Transverse colon (tissue), 4 donors: ENCODE results near the gene RPL11. TPM values are rescaled to one million over a fixed set of nuclear protein-coding genes. Genes with fewer than 3 reads are reported as not detected.

Experiments used
- DNase-seq: peaks from one replicate; pipeline ENCODE4 v3.0.0-alpha.2; 2019
- H3K27ac ChIP-seq, 4 donors: fragments of 200-600 bp; sonication (generic); 2 replicates each; pipeline ENCODE4 v1.5.1; 2016 to 2018; ENCODE audit warnings: inconsistent platforms in 4 of 4
- H3K27me3 ChIP-seq: fragments of 200-600 bp; sonication (generic); 2 replicates; pipeline ENCODE4 v1.5.1; 2017; ENCODE audit warnings: inconsistent platforms
- H3K36me3 ChIP-seq, 4 donors: fragments of 200-600 bp; sonication (generic); 2 replicates each; pipeline ENCODE4 v1.5.1; 2017 to 2019; ENCODE audit warnings: inconsistent platforms in 4 of 4
- H3K4me1 ChIP-seq, 4 donors: fragments of 200-600 bp; sonication (generic); 2 replicates each; pipeline ENCODE4 v1.5.1; 2017 to 2020; ENCODE audit warnings: inconsistent platforms in 4 of 4
- H3K4me3 ChIP-seq, 4 donors: fragments of 200-600 bp; sonication (generic); 1 replicate in 1 of 4; 2 replicates in 3 of 4; pipeline versions ENCODE4 v1.5.1 to v1.6.1; 2017 to 2019; ENCODE audit warnings: inconsistent platforms in 4 of 4
- H3K9me3 ChIP-seq, 2 donors: fragments of 200-600 bp; sonication (generic); 2 replicates each; pipeline ENCODE4 v1.5.1; 2017 to 2019; ENCODE audit warnings: inconsistent platforms in 2 of 2
- EP300 ChIP-seq: sonication (generic); formaldehyde crosslinking; IDR thresholded peaks from one replicate; pipeline ENCODE4 v1.6.1; 2017; ENCODE audit warnings: antibody characterized with exemption, low read depth
- POLR2A ChIP-seq: fragments of 450-650 bp; IDR thresholded peaks from one replicate; pipeline ENCODE4 v1.6.1; 2016; ENCODE audit warnings: antibody characterized with exemption, mild to moderate bottlenecking, moderate library complexity
- POLR2AphosphoS5 ChIP-seq, 3 donors: sonication (generic); formaldehyde crosslinking; IDR thresholded peaks; one replicate each; pipeline ENCODE4 v1.6.1; 2016; ENCODE audit warnings: antibody characterized with exemption in 3 of 3
- WGBS, 2 donors: methylation state at CpG; one replicate each; pipeline ENCODE4 v1.1.5; 2018; ENCODE audit warnings: low coverage in 1 of 2; 5-methylcytosine and 5-hydroxymethylcytosine counted together
- in situ Hi-C, 4 donors: fragments of 200-750 bp; cut with MboI; loops; one replicate each; pipeline versions ENCODE4 v1.15.0 to v1.15.1; 2017; ENCODE audit warnings: low sequenced_read_pairs in 3 of 4, low pct_ligation_motif_present in 1 of 4, low pct_unique_long_range_greater_than_20kb in 1 of 4
- intact Hi-C: fragments of 100-400 bp; cut with DNase I; formaldehyde crosslinking; loops from one replicate; pipeline ENCODE4 v1.15.1; 2023; ENCODE audit warnings: low total_unique reads
- total RNA-seq, 4 donors: library from RNA; depleted of rRNA; stranded (reverse); fragments of >200 nt; gene quantifications; one replicate each; pipeline ENCODE4 v1.1.0, GENCODE V29; 2016
- TF ChIP-seq, protein P1 (sequence below), 5 experiments: fragments of 200-600 bp in 3 of 5; fragments of 450-650 bp in 2 of 5; sonication (generic) in 3 of 5; IDR thresholded peaks; 1 replicate in 2 of 5; 2 replicates in 3 of 5; pipeline ENCODE4 v1.5.1; 2016 to 2017; ENCODE audit warnings: antibody characterized with exemption in 5 of 5, inconsistent platforms in 3 of 5, mild to moderate bottlenecking in 2 of 5, moderate library complexity in 1 of 5

Gene RPL11
- 100 to 1,000 TPM; 382 to 822 (median 494) TPM for total RNA-seq

DNA sequence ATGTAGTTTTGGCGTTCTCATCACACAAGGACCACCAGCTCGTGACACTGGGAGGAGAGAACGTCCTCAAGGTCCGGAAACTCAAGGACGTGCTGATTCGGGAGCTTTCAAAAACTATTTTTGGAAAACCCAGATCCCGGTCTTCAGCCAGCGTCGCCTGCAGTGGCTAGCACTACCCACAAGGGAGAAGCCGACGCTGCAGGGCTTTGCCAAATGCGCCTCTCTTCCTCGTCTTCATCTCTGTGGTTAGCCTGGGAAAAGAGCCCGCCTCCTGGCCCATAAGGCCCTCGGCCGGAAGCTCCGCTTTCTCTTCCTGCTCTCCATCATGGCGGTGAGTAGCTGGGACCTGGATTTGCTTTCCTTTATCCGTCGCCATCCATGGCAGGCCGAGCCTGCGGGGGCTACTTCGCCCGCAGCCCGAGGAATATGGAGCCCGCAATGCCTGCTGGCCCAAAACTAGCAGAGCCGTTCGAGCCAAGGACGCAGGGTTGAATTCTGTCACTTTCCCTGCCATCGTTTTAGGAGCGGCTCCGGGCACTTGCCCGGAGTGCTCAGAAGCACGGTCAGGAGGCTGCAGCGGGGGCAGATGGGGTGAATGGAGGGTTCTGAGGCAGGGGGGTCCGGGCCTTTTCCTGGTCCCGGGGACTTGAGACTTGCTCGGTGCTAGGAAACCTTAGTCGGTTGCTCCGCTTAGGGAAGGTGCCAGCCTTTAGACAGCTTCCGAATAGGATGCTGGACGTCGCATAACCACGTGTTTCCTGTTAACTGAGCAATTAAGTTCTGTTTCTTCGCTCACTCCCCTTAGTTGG lies at the start of gene RPL11:
Gene RPL11 (plus strand): TSS at position 308 of the 809 bp plus-strand sequence. CDS start 18 bp downstream, at position 326.
- 1% methylated on average over 14 to 43 of the region's 45 CpGs for WGBS, 2 donors
- peak; percentile 86 to 94 (median 94) for TF ChIP-seq POLR2AphosphoS5 (IDR thresholded peaks at IDR 0.05)
- peak; percentile 93 for TF ChIP-seq POLR2A
- TF ChIP-seq, protein P1, sequence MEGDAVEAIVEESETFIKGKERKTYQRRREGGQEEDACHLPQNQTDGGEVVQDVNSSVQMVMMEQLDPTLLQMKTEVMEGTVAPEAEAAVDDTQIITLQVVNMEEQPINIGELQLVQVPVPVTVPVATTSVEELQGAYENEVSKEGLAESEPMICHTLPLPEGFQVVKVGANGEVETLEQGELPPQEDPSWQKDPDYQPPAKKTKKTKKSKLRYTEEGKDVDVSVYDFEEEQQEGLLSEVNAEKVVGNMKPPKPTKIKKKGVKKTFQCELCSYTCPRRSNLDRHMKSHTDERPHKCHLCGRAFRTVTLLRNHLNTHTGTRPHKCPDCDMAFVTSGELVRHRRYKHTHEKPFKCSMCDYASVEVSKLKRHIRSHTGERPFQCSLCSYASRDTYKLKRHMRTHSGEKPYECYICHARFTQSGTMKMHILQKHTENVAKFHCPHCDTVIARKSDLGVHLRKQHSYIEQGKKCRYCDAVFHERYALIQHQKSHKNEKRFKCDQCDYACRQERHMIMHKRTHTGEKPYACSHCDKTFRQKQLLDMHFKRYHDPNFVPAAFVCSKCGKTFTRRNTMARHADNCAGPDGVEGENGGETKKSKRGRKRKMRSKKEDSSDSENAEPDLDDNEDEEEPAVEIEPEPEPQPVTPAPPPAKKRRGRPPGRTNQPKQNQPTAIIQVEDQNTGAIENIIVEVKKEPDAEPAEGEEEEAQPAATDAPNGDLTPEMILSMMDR (IDR thresholded peaks at IDR 0.05), result peak; percentile 82 to 96 (median 85)
- no peak for TF ChIP-seq EP300

DNA sequence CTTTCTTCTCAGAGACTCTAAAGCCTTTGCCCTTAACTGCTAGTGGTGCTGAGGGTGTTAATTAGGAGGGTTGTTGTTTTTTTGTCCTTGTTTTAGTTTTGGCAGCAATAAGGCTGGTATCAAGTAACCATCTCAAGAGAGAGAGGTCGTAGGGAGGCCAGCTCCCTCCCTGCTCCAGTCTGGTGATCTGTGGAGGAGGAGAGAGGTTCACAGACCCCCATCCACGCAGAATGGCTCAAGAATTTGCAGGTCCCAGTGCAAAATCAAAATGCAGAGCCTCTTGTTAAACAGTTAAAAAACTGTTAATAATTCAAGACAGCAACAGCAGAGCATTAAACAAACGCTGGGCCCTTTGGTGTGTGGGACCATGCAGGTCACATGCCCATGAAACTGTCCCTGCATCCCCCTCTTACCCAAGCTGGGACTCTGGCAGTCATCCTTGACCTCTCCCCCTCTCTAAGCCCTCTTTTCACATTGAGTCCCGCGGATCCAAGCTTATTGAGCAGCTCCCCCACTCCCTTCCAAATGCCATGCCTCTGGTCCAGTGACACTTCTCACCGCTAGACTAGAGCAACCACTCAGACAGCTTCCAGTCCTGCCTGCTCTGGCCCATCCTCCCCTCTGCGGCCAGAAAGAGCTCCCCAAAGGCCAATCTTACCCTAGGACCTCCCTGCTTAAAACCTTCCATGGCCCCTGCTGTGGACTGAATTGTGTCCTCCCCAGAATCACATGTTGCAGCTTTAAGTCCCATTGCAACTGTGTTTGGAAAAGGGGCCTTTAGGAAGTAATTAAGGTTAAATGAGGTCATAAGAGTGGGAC lies 47.7 kb upstream of the RPL11 start:
- Histone ChIP-seq H3K4me3 (no peak overlapping the region), H3K27ac (no peak overlapping the region), H3K27me3 (no peaks in the 10 kb centered on the region), H3K36me3 (no peaks in the 10 kb centered on the region), H3K9me3 (no peaks in the 10 kb centered on the region), H3K4me1 (no peaks in the 10 kb centered on the region)
- DNase-seq, result no peak
- intact Hi-C loops, result no loop called here
- no peak for TF ChIP-seq POLR2A
- TF ChIP-seq, protein P1 (IDR thresholded peaks at IDR 0.05), result no peak
- TF ChIP-seq EP300, result no peak
- TF ChIP-seq POLR2AphosphoS5 (IDR thresholded peaks at IDR 0.05), result no peak
- in situ Hi-C loops, result no loop called here
- 73 to 76% methylated on average over 3 to 7 of the region's 7 CpGs for WGBS, 2 donors

More for the DNA sequence above, at the start of gene RPL11:
- peaks cover 0 to 25% (median 8%) of the 10 kb centered on the region in 4 donors for H3K36me3 ChIP-seq
- peak within 1 kb of the TSS; percentile 63 to 94 (median 80) for H3K4me3 ChIP-seq
- H3K4me1 ChIP-seq, result peaks cover 11 to 45% (median 27%) of the 10 kb centered on the region in 4 donors
- H3K9me3 ChIP-seq, result no peaks in the 10 kb centered on the region
- no peaks in the 10 kb centered on the region for H3K27me3 ChIP-seq
- in situ Hi-C loops, result loop anchor here in 1 of 4 donors (10.0 kb wide), 1 partner anchor 53 kb away; the partner anchor contains the start of gene ELOA
- H3K27ac ChIP-seq, result peak within 1 kb of the TSS; percentile 84 to 92 (median 88)
- DNase-seq, result peak; percentile 93
- intact Hi-C loops, result no loop called here

DNA sequence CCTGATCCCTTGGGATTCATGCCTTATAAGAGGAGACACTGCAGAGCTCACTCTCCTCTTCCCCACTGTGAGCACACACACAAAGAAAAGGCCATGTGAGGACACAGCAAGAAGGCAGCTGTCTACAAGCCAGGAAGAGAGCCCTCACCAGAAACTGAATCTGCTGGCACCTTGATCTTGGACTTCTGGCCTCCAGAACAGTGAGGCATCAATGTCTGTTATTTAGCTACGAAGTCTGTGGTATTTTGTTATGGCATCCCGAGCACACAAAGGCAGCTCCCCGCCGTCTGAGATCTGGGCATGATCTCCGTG lies 47.1 kb upstream of the RPL11 start:
- Histone ChIP-seq H3K9me3 (no peaks in the 10 kb centered on the region), H3K36me3 (no peaks in the 10 kb centered on the region), H3K27ac (no peak overlapping the region), H3K4me3 (no peak overlapping the region), H3K27me3 (no peaks in the 10 kb centered on the region), H3K4me1 (no peaks in the 10 kb centered on the region)
- intact Hi-C loops (no loop called here), in situ Hi-C loops (no loop called here)
- no peak for DNase-seq
- TF ChIP-seq EP300, result no peak
- 83 to 90% methylated on average over 5 of the region's 5 CpGs for WGBS, 2 donors

DNA sequence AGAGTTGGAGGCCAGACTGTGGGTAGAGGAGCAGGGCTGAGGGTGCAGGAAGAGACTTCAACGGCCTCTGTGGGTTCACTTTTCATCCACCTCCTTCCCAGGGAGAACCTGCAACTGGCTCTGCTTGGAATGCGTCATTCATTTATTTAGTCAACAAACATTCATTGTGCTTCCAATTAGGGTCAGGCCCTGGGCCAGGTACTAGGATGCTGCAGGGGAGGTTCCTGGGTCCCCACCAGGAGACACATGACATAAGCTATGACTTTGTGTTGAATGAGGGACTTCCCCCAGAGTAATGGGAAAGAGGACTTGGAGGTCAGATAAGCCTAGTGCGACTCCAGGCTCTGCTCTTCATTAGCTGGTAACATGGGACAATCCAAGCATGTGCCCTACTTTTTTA lies 46.3 kb upstream of the RPL11 start:
- Histone ChIP-seq H3K9me3 (no peaks in the 10 kb centered on the region), H3K4me3 (no peak overlapping the region), H3K4me1 (no peaks in the 10 kb centered on the region), H3K36me3 (no peaks in the 10 kb centered on the region), H3K27ac (no peak overlapping the region), H3K27me3 (no peaks in the 10 kb centered on the region)
- in situ Hi-C loops (no loop called here), intact Hi-C loops (no loop called here)
- 72% methylated on average over 3 of the region's 3 CpGs; no CpG with 5 or more reads in 1 of the 2 donors for WGBS, 2 donors
- TF ChIP-seq, protein P1 (IDR thresholded peaks at IDR 0.05), result no peak
- TF ChIP-seq POLR2A (no peak), POLR2AphosphoS5 (IDR thresholded peaks at IDR 0.05) (no peak), EP300 (no peak)
- DNase-seq, result no peak
